RWPE2 (cell line): ENCODE results near the gene ORM2.
A peak's percentile ranks its signal among the peaks of the same experiment; 100 is the strongest.

Source experiments
- ATAC-seq: fragments of 200-7000 bp; cut with Tn5 transposase; 3 replicates; pipeline ENCODE4 v1.9.1; 2021; ENCODE audit warnings: low read depth
- DNase-seq: peaks from one replicate; pipeline ENCODE4 v3.0.0-alpha.2; 2020; ENCODE audit warnings: low spot score
- H3K27ac ChIP-seq: fragments of 450-650 bp; 2 replicates; pipeline ENCODE4 v1.5.1; 2017; ENCODE audit warnings: mild to moderate bottlenecking; ENCODE audit not compliant: poor library complexity, severe bottlenecking
- H3K27me3 ChIP-seq: fragments of 250-450 bp; sonication (Bioruptor Pico); 2 replicates; pipeline ENCODE4 v1.5.1; 2021; ENCODE audit warnings: mild to moderate bottlenecking, moderate library complexity; ENCODE audit not compliant: insufficient read depth, poor library complexity, severe bottlenecking
- H3K36me3 ChIP-seq: fragments of 250-450 bp; sonication (Bioruptor Pico); 2 replicates; pipeline ENCODE4 v1.5.1; 2020; ENCODE audit warnings: low read depth, mild to moderate bottlenecking, moderate library complexity
- H3K4me1 ChIP-seq: fragments of 250-450 bp; sonication (Bioruptor Pico); 2 replicates; pipeline ENCODE4 v1.5.1; 2021; ENCODE audit warnings: mild to moderate bottlenecking, moderate library complexity; ENCODE audit not compliant: insufficient read depth, poor library complexity, severe bottlenecking
- H3K4me3 ChIP-seq: fragments of 250-450 bp; sonication (Bioruptor Pico); 2 replicates; pipeline ENCODE4 v1.5.1; 2021; ENCODE audit warnings: mild to moderate bottlenecking, moderate library complexity; ENCODE audit not compliant: severe bottlenecking
- H3K9me3 ChIP-seq: fragments of 250-450 bp; sonication (Bioruptor Pico); 2 replicates; pipeline ENCODE4 v1.5.1; 2021; ENCODE audit warnings: mild to moderate bottlenecking, moderate library complexity; ENCODE audit not compliant: severe bottlenecking
- CTCF ChIP-seq: fragments of 450-650 bp; IDR thresholded peaks from one replicate; pipeline ENCODE4 v1.5.1; 2017; ENCODE audit warnings: mild to moderate bottlenecking, moderate library complexity; ENCODE audit not compliant: poor library complexity, severe bottlenecking

ORM2 gene

GRCh38 chr9:114343471-114344187, 14.0 kb downstream of the ORM2 start:
- Histone ChIP-seq H3K36me3 (peaks cover 27% of the 10 kb centered on the region), H3K9me3 (no peaks in the 10 kb centered on the region), H3K27ac (no peak overlapping the region), H3K4me3 (no peak overlapping the region), H3K27me3 (no peaks in the 10 kb centered on the region), H3K4me1 (peaks cover 10% of the 10 kb centered on the region)
- TF ChIP-seq CTCF: no peak
- DNase-seq: no peak
- ATAC-seq: peak; percentile 50; the same call in 2 of the 3 replicates

- Histone ChIP-seq H3K27me3 (no peaks in the 10 kb centered on the region), H3K9me3 (no peaks in the 10 kb centered on the region), H3K36me3 (peaks cover 27% of the 10 kb centered on the region), H3K4me3 (no peak overlapping the region), H3K4me1 (peaks cover 13% of the 10 kb centered on the region), H3K27ac (no peak overlapping the region)
- DNase-seq (no peak), ATAC-seq (no peak)
- TF ChIP-seq CTCF: no peak
Measured at GRCh38 chr9:114344188-114344566, 14.5 kb downstream of the ORM2 start.

GRCh38 chr9:114344692-114345091, 15.0 kb downstream of the ORM2 start:
- DNase-seq (no peak), ATAC-seq (no peak)
- Histone ChIP-seq H3K4me3 (no peak overlapping the region), H3K27me3 (no peaks in the 10 kb centered on the region), H3K27ac (no peak overlapping the region), H3K9me3 (no peaks in the 10 kb centered on the region), H3K4me1 (peaks cover 18% of the 10 kb centered on the region), H3K36me3 (peaks cover 27% of the 10 kb centered on the region)
- TF ChIP-seq CTCF: no peak

- H3K27ac ChIP-seq: no peak overlapping the region
- no peak for ATAC-seq
- no peaks in the 10 kb centered on the region for H3K27me3 ChIP-seq
- H3K4me1 ChIP-seq: peaks cover 18% of the 10 kb centered on the region
- H3K4me3 ChIP-seq: no peak overlapping the region
- DNase-seq: no peak
- H3K9me3 ChIP-seq: no peaks in the 10 kb centered on the region
- no peak for TF ChIP-seq CTCF
- H3K36me3 ChIP-seq: peaks cover 22% of the 10 kb centered on the region
Measured at GRCh38 chr9:114345493-114346065, 15.9 kb downstream of the ORM2 start.

- Histone ChIP-seq H3K4me3 (no peak overlapping the region), H3K27ac (no peak overlapping the region), H3K4me1 (peaks cover 18% of the 10 kb centered on the region), H3K27me3 (no peaks in the 10 kb centered on the region), H3K36me3 (peaks cover 22% of the 10 kb centered on the region), H3K9me3 (no peaks in the 10 kb centered on the region)
- TF ChIP-seq CTCF: no peak
- DNase-seq (no peak), ATAC-seq (no peak)
Measured at GRCh38 chr9:114346146-114346545, 16.5 kb downstream of the ORM2 start.
